Measurements from ENCODE around the gene ELOVL6.

DNA sequence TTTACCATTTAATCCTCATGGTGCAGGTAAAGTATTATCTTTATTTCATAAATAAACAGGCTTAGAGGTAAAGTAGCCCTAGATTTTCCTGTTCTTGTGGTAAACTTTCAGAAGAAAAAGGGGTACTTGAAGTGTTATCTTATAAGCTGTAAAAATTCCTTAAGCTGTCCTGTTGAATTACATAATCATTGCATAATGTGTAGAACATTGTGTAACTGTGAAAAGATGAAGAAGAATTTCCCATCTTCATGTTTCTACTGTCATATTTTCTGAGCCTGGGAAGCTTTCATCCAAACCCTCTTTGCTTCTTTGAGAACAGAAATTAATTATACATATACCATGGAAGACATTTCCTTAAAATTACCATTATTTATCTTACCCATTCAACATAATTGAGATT lies 90.5 kb downstream of the ELOVL6 start:
- no peak for TF ChIP-seq CTCF (conservative IDR thresholded peaks at IDR 0.05 in 1 of 2, IDR thresholded peaks at IDR 0.05 in 1 of 2; ENCODE audit: low read depth in 1 of 2, low read length in 2 of 2)
- no peak for TF ChIP-seq EZH2 (IDR thresholded peaks at IDR 0.05; ENCODE audit: low read length, missing control alignments)
